ENCODE data around the gene PTCRA.
A peak's percentile ranks its signal among the peaks of the same experiment; 100 is the strongest.

The PTCRA gene

GRCh38 chr6:42929821-42930360 lies 14.0 kb downstream of the PTCRA start:
- no peak for TF ChIP-seq CTCF (conservative IDR thresholded peaks at IDR 0.05)
- H3K27ac ChIP-seq = peak overlapping the region; percentile 87

GRCh38 chr6:42932412-42932811 lies 16.6 kb downstream of the PTCRA start:
- TF ChIP-seq CTCF (conservative IDR thresholded peaks at IDR 0.05) = no peak

GRCh38 chr6:42933205-42933604 lies 17.4 kb downstream of the PTCRA start:
- TF ChIP-seq CTCF (conservative IDR thresholded peaks at IDR 0.05) = no peak
- H3K27ac ChIP-seq = no peak overlapping the region

More at GRCh38 chr6:42932412-42932811, 16.6 kb downstream of the PTCRA start:
- no peak overlapping the region for H3K27ac ChIP-seq

GRCh38 chr6:42935322-42935721 lies 19.5 kb downstream of the PTCRA start:
- H3K27ac ChIP-seq = no peak overlapping the region
- TF ChIP-seq CTCF (conservative IDR thresholded peaks at IDR 0.05) = no peak

GRCh38 chr6:42936398-42936797 lies 20.5 kb downstream of the PTCRA start:
- H3K27ac ChIP-seq = no peak overlapping the region
- TF ChIP-seq CTCF (conservative IDR thresholded peaks at IDR 0.05) = no peak

GRCh38 chr6:42937548-42938427 lies 21.9 kb downstream of the PTCRA start:
- no peak overlapping the region for H3K27ac ChIP-seq
- no peak for TF ChIP-seq CTCF (conservative IDR thresholded peaks at IDR 0.05)

GRCh38 chr6:42938428-42938796 lies 22.6 kb downstream of the PTCRA start:
- no peak for TF ChIP-seq CTCF (conservative IDR thresholded peaks at IDR 0.05)
- H3K27ac ChIP-seq = no peak overlapping the region
